22Rv1 (cell line): ENCODE results near the gene PSMC3.

Source experiments
- ZFX ChIP-seq: fragments of 450-650 bp; IDR thresholded peaks from 2 replicates; pipeline ENCODE4 v1.6.1; 2017; ENCODE audit warnings: antibody characterized with exemption, borderline replicate concordance
- TF ChIP-seq, protein P1 (sequence below): fragments of 450-650 bp; IDR thresholded peaks from 2 replicates; pipeline ENCODE4 v1.5.1; 2017; ENCODE audit warnings: mild to moderate bottlenecking

GRCh38 chr11:47442514-47442913 is 16.3 kb upstream of the PSMC3 start:
- TF ChIP-seq, protein P1, sequence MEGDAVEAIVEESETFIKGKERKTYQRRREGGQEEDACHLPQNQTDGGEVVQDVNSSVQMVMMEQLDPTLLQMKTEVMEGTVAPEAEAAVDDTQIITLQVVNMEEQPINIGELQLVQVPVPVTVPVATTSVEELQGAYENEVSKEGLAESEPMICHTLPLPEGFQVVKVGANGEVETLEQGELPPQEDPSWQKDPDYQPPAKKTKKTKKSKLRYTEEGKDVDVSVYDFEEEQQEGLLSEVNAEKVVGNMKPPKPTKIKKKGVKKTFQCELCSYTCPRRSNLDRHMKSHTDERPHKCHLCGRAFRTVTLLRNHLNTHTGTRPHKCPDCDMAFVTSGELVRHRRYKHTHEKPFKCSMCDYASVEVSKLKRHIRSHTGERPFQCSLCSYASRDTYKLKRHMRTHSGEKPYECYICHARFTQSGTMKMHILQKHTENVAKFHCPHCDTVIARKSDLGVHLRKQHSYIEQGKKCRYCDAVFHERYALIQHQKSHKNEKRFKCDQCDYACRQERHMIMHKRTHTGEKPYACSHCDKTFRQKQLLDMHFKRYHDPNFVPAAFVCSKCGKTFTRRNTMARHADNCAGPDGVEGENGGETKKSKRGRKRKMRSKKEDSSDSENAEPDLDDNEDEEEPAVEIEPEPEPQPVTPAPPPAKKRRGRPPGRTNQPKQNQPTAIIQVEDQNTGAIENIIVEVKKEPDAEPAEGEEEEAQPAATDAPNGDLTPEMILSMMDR, result no peak
- TF ChIP-seq ZFX, result no peak
